K562 (cell line): Measurements from ENCODE around the gene LRRC4B. TPM values are rescaled to one million over a fixed set of nuclear protein-coding genes. Genes with fewer than 3 reads are reported as not detected.

ENCODE experiments used
- ATF3 ChIP-seq, 2 experiments: fragments of 450-650 bp in 1 of 2; sonication (generic) in 1 of 2; formaldehyde crosslinking in 1 of 2; IDR thresholded peaks in 1 of 2; conservative IDR thresholded peaks in 1 of 2; 2 replicates each; pipeline versions ENCODE4 v1.6.1 to v1.8.1; 2016 to 2023; ENCODE audit warnings: mild to moderate bottlenecking in 2 of 2, moderate library complexity in 2 of 2, inconsistent platforms in 1 of 2, missing genetic modification reagents in 1 of 2
- BHLHE40 ChIP-seq: IDR thresholded peaks from 2 replicates; pipeline ENCODE4 v1.6.1; 2011; ENCODE audit warnings: low read length, improper control_type of control experiment
- CREB1 ChIP-seq, 2 experiments: sonication (generic) in 1 of 2; formaldehyde crosslinking in 1 of 2; IDR thresholded peaks; 2 replicates each; pipeline versions ENCODE4 v1.6.1 to v1.8.0; 2012 to 2022; ENCODE audit warnings: inconsistent platforms in 1 of 2, mild to moderate bottlenecking in 1 of 2, missing genetic modification reagents in 1 of 2, moderate library complexity in 1 of 2
- HSF4 ChIP-seq: fragments of 250-450 bp; sonication (Bioruptor Pico); IDR thresholded peaks from 2 replicates; pipeline ENCODE4 v2.1.2; 2022; ENCODE audit warnings: mild to moderate bottlenecking, moderate library complexity, borderline replicate concordance
- ID3 ChIP-seq, 2 experiments: fragments of 250-450 bp in 1 of 2; fragments of 450-650 bp in 1 of 2; sonication (Bioruptor Pico) in 1 of 2; IDR thresholded peaks; 2 replicates each; pipeline versions ENCODE4 v1.6.1 to v1.8.0; 2016 to 2021; ENCODE audit warnings: mild to moderate bottlenecking in 2 of 2, moderate library complexity in 2 of 2, missing compliant biosample characterization in 1 of 2, missing genetic modification characterization in 1 of 2
- LEF1 ChIP-seq: fragments of 450-650 bp; IDR thresholded peaks from 2 replicates; pipeline ENCODE4 v1.6.1; 2016; ENCODE audit warnings: mild to moderate bottlenecking
- MTF1 ChIP-seq: fragments of 250-450 bp; sonication (Bioruptor Pico); IDR thresholded peaks from 2 replicates; pipeline ENCODE4 v1.9.0; 2021; ENCODE audit warnings: moderate library complexity, mild to moderate bottlenecking, inconsistent platforms, borderline replicate concordance
- REST ChIP-seq, 2 experiments: fragments of 450-650 bp; formaldehyde crosslinking in 1 of 2; IDR thresholded peaks; 2 replicates each; pipeline versions ENCODE4 v1.4.0 to v1.6.1; 2014 to 2020; ENCODE audit warnings: mild to moderate bottlenecking in 2 of 2, borderline replicate concordance in 1 of 2, low read depth in 1 of 2
- TFAP4 ChIP-seq: sonication (generic); formaldehyde crosslinking; IDR thresholded peaks from 2 replicates; pipeline ENCODE4 v1.8.0; 2022; ENCODE audit warnings: missing genetic modification reagents, mild to moderate bottlenecking, moderate library complexity, borderline replicate concordance
- ZBTB33 ChIP-seq: sonication (generic); formaldehyde crosslinking; IDR thresholded peaks from 2 replicates; pipeline ENCODE4 v1.8.1; 2023; ENCODE audit warnings: mild to moderate bottlenecking, missing genetic modification reagents
- polyA plus RNA-seq, 8 experiments: library from polyadenylated mRNA; depleted of rRNA in 4 of 8; stranded (reverse) in 5 of 8; unstranded in 3 of 8; fragments of >200 nt; fragmentation: Nextera tagmentation in 2 of 8; fragmentation: Illumina TruSeq in 1 of 8; extraction: Ambion mirVana in 2 of 8; extraction: Trizol in 1 of 8; gene quantifications; 2 replicates each; pipeline versions ENCODE4 v1.2.1 to v1.2.3, GENCODE V29; 2011 to 2014; ENCODE audit warnings: inconsistent platforms in 1 of 8, missing spikeins in 1 of 8
- total RNA-seq, 7 experiments: library from RNA; depleted of rRNA in 6 of 7; stranded (reverse); fragments of >200 nt in 6 of 7; fragmentation: Illumina TruSeq in 2 of 7; extraction: Trizol in 2 of 7; gene quantifications; 2 replicates each; pipeline versions ENCODE4 v1.2.1 to v1.2.3, GENCODE V29; 2011 to 2021; ENCODE audit warnings: low replicate concordance in 1 of 7

The LRRC4B gene
- total and polyA plus RNA-seq, 9 of the 15 experiments (the other 6 are each of a cell fraction or from before 2014, with no cell fraction given) = 0.18 to 9.6 (median 2.9) TPM; not detected in 2

GRCh38 chr19:50476224-50476906, 91.9 kb downstream of the LRRC4B start, which contains the start of the genes EMC10 and GARIN5A (continued):
- TF ChIP-seq LEF1 (no peak), ZBTB33 (peak; percentile 95), CREB1 (IDR thresholded peaks at IDR 0.05) (peak; percentile 100), CREB1 (CRISPR knock-in tag; IDR thresholded peaks at IDR 0.05) (peak; percentile 100), ATF3 (IDR thresholded peaks at IDR 0.05) (peak; percentile 99), ATF3 (CRISPR knock-in tag; conservative IDR thresholded peaks at IDR 0.05) (no peak), BHLHE40 (peak; percentile 31; the same call in 1 of the 2 replicates), ID3 (CRISPR knock-in tag; IDR thresholded peaks at IDR 0.05) (no peak), ID3 (tag; IDR thresholded peaks at IDR 0.05) (0 out of 2 replicates have a peak, but pooled peaks have one; percentile 49), HSF4 (CRISPR knock-in tag) (no peak), REST (IDR thresholded peaks at IDR 0.05; ENCODE audit: borderline replicate concordance) (no peak), REST (CRISPR knock-in tag; IDR thresholded peaks at IDR 0.05; ENCODE audit: low read depth) (no peak), MTF1 (CRISPR knock-in tag) (no peak), TFAP4 (CRISPR knock-in tag) (peak; percentile 88)
